ENCODE data around the gene ECE2. TPM values are rescaled to one million over a fixed set of nuclear protein-coding genes. Genes with fewer than 3 reads are reported as not detected.

The ECE2 gene
- total RNA-seq, 1 experiment from 2014 or later: not detected

DNA sequence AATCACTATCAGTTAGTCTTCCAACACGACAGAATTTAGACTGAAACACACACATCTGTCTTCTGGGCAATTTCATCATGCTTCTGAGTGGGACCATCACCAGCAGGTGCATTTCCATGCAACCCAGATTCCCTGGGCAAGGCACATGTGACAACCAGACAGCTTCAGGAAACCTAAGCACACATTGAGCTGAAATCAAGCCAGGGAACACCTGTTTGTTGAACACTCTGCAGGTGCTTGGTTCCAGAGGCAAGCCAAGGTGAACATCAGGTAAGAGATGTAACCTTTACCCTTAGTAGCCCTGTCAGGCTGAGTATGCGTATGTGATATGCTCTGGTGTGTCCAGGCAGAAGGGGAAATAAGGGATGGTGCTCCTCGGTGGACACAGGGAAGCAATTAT lies 19.9 kb downstream of the ECE2 start:
- H3K4me3 ChIP-seq (ENCODE audit: low read length): no peak overlapping the region
- DNase-seq (no peak), ATAC-seq (no peak)
- no TSS peak for BruUV-seq (replicated peaks)
- POLR2A ChIA-PET (ENCODE audit: unreplicated experiment): no interaction called here
- H3K36me3 ChIP-seq (ENCODE audit: low read depth, low read length): peaks cover 6% of the 10 kb centered on the region
- H3K9me2 ChIP-seq (replicated peaks; ENCODE audit: low read length): no peaks in the 10 kb centered on the region
- no peak overlapping the region for H3K27ac ChIP-seq (ENCODE audit: low read length)
- no peak overlapping the region for H2AFZ ChIP-seq (ENCODE audit: low read length)
- no peaks in the 10 kb centered on the region for H3K9me3 ChIP-seq (ENCODE audit: low read length)
- H3K79me2 ChIP-seq (ENCODE audit: low read length): peaks cover 18% of the 10 kb centered on the region
- H3F3A ChIP-seq (ENCODE audit: low read length, unreplicated experiment): no peaks in the 10 kb centered on the region
- no peak overlapping the region for H3K4me2 ChIP-seq (ENCODE audit: low read length)
- H3K27me3 ChIP-seq (ENCODE audit: low read length): no peaks in the 10 kb centered on the region
- intact Hi-C loops (cut with micrococcal nuclease): no loop called here
- CTCF ChIA-PET: no interaction called here
- no peak overlapping the region for H3K9ac ChIP-seq (ENCODE audit: low read length)
- TF ChIP-seq EZH2phosphoT487 (IDR thresholded peaks at IDR 0.05; ENCODE audit: borderline replicate concordance, low read length) (no peak), EZH2 (IDR thresholded peaks at IDR 0.05; ENCODE audit: low read length, unreplicated experiment) (no peak), CTCF (conservative IDR thresholded peaks at IDR 0.05; ENCODE audit: low read depth, low read length) (no peak)
- peaks cover 4% of the 10 kb centered on the region for H4K20me1 ChIP-seq (ENCODE audit: low read length)
- peaks cover 4% of the 10 kb centered on the region for H3K4me1 ChIP-seq (ENCODE audit: insufficient read depth, low read length)

GRCh38 chr3:184296616-184297015 lies 20.8 kb downstream of the ECE2 start:
- TF ChIP-seq EZH2phosphoT487 (IDR thresholded peaks at IDR 0.05; ENCODE audit: borderline replicate concordance, low read length): no peak
- no peak for TF ChIP-seq CTCF (conservative IDR thresholded peaks at IDR 0.05; ENCODE audit: low read depth, low read length)
- no peak for TF ChIP-seq EZH2 (IDR thresholded peaks at IDR 0.05; ENCODE audit: low read length, unreplicated experiment)
- H3K9me3 ChIP-seq (ENCODE audit: low read length): no peaks in the 10 kb centered on the region
- no peak overlapping the region for H3K4me3 ChIP-seq (ENCODE audit: low read length)
- ChIA-PET CTCF (no interaction called here), POLR2A (ENCODE audit: unreplicated experiment) (no interaction called here)
- no peak overlapping the region for H3K27ac ChIP-seq (ENCODE audit: low read length)
- no peaks in the 10 kb centered on the region for H3K9me2 ChIP-seq (replicated peaks; ENCODE audit: low read length)
- no peaks in the 10 kb centered on the region for H3K27me3 ChIP-seq (ENCODE audit: low read length)
- DNase-seq (no peak), ATAC-seq (no peak)
- peaks cover 26% of the 10 kb centered on the region for H3K79me2 ChIP-seq (ENCODE audit: low read length)
- H3K36me3 ChIP-seq (ENCODE audit: low read depth, low read length): peaks cover 13% of the 10 kb centered on the region
- peaks cover 12% of the 10 kb centered on the region for H3K4me1 ChIP-seq (ENCODE audit: insufficient read depth, low read length)
- intact Hi-C loops (cut with micrococcal nuclease): no loop called here
- no peak overlapping the region for H3K9ac ChIP-seq (ENCODE audit: low read length)
- no peak overlapping the region for H2AFZ ChIP-seq (ENCODE audit: low read length)
- H3F3A ChIP-seq (ENCODE audit: low read length, unreplicated experiment): no peaks in the 10 kb centered on the region
- peaks cover 12% of the 10 kb centered on the region for H4K20me1 ChIP-seq (ENCODE audit: low read length)
- H3K4me2 ChIP-seq (ENCODE audit: low read length): no peak overlapping the region
- BruUV-seq (replicated peaks): no TSS peak

GRCh38 chr3:184298759-184299487 lies 23.1 kb downstream of the ECE2 start, which contains the start of gene PSMD2:
Gene PSMD2 (plus strand): TSS chr3:184299241. CDS start chr3:184299267, 26 bp downstream.
- Histone ChIP-seq H3K9ac (ENCODE audit: low read length) (peak within 1 kb of the TSS; percentile 98), H3K9me2 (replicated peaks; ENCODE audit: low read length) (no peaks in the 10 kb centered on the region), H3K27me3 (ENCODE audit: low read length) (no peaks in the 10 kb centered on the region), H3K79me2 (ENCODE audit: low read length) (peaks cover 49% of the 10 kb centered on the region), H3K4me2 (ENCODE audit: low read length) (peak within 1 kb of the TSS; percentile 94), H3K4me3 (ENCODE audit: low read length) (peak within 1 kb of the TSS; percentile 100), H3K9me3 (ENCODE audit: low read length) (no peaks in the 10 kb centered on the region), H3K27ac (ENCODE audit: low read length) (peak within 1 kb of the TSS; percentile 80), H4K20me1 (ENCODE audit: low read length) (peaks cover 35% of the 10 kb centered on the region), H3K4me1 (ENCODE audit: insufficient read depth, low read length) (peaks cover 20% of the 10 kb centered on the region), H2AFZ (ENCODE audit: low read length) (peak within 1 kb of the TSS; percentile 98), H3K36me3 (ENCODE audit: low read depth, low read length) (peaks cover 36% of the 10 kb centered on the region), H3F3A (ENCODE audit: low read length, unreplicated experiment) (no peaks in the 10 kb centered on the region)
- TF ChIP-seq EZH2 (IDR thresholded peaks at IDR 0.05; ENCODE audit: low read length, unreplicated experiment) (no peak), EZH2phosphoT487 (IDR thresholded peaks at IDR 0.05; ENCODE audit: borderline replicate concordance, low read length) (no peak), CTCF (conservative IDR thresholded peaks at IDR 0.05; ENCODE audit: low read depth, low read length) (no peak)
- intact Hi-C loops (cut with micrococcal nuclease): loop anchor here (1.0 to 2.0 kb wide), 4 partner anchors 15 to 125 kb away; partner anchors contain the start of genes ALG3, AP2M1, EEF1AKMT4 and EIF4G1
- ATAC-seq (peak; percentile 89), DNase-seq (peak; percentile 97)
- ChIA-PET POLR2A (ENCODE audit: unreplicated experiment) (interaction anchor here (0.6 kb wide), 1 partner anchor 55 kb away, joined by 3 read pairs; no protein-coding TSS in a partner anchor), CTCF (no interaction called here)
- no TSS peak for BruUV-seq (replicated peaks)
